Middle frontal gyrus (tissue), 1 donor: ENCODE measurements around the gene SLC25A22.

ENCODE experiments used
- DNase-seq: peaks from one replicate; pipeline ENCODE4 v3.0.0-alpha.2; 2015; ENCODE audit warnings: low spot score; ENCODE audit errors: extremely low spot score

Gene SLC25A22

GRCh38 chr11:760236-760635, 37.8 kb downstream of the SLC25A22 start:
- DNase-seq, result no peak

GRCh38 chr11:749731-750130, 48.4 kb downstream of the SLC25A22 start:
- no peak for DNase-seq

GRCh38 chr11:748007-748359, 50.1 kb downstream of the SLC25A22 start:
- no peak for DNase-seq

- peak; percentile 90 for DNase-seq
Observed at GRCh38 chr11:747158-748006, 50.7 kb downstream of the SLC25A22 start, which contains the start of gene TALDO1. Gene TALDO1, plus strand, starts transcription at chr11:747464. Its CDS starts 18 bp downstream, at chr11:747482.

GRCh38 chr11:746289-747157, 51.6 kb downstream of the SLC25A22 start:
- DNase-seq, result peak; percentile 37

- no peak for DNase-seq
Observed at GRCh38 chr11:745428-745827, 52.7 kb downstream of the SLC25A22 start.

- DNase-seq, result no peak
Observed at GRCh38 chr11:742571-743201, 55.4 kb downstream of the SLC25A22 start.

GRCh38 chr11:742156-742546, 55.9 kb downstream of the SLC25A22 start:
- no peak for DNase-seq
